GM18873 (cell line): ENCODE data around the gene LRRC28.
A peak's percentile ranks its signal among the peaks of the same experiment; 100 is the strongest.

ENCODE experiments used
- ATAC-seq: cut with Tn5 transposase; IDR thresholded peaks from one replicate; pipeline ENCODE4 v1.9.1; 2021; ENCODE audit warnings: mild to moderate bottlenecking, moderate library complexity, moderate number of reproducible peaks; ENCODE audit not compliant: unreplicated experiment, low FRiP score

Gene LRRC28

GRCh38 chr15:99411234-99411633, 160.0 kb downstream of the LRRC28 start:
- ATAC-seq: no peak

GRCh38 chr15:99412082-99412481, 160.8 kb downstream of the LRRC28 start:
- ATAC-seq: no peak

- no peak for ATAC-seq
Observed at GRCh38 chr15:99412626-99413025, 161.3 kb downstream of the LRRC28 start.

GRCh38 chr15:99413955-99414754, 162.9 kb downstream of the LRRC28 start:
- no peak for ATAC-seq

GRCh38 chr15:99414755-99415731, 163.8 kb downstream of the LRRC28 start:
- no peak for ATAC-seq

- no peak for ATAC-seq
Observed at GRCh38 chr15:99416191-99417188, 165.2 kb downstream of the LRRC28 start.

GRCh38 chr15:99421172-99421656, 169.9 kb downstream of the LRRC28 start:
- no peak for ATAC-seq

- no peak for ATAC-seq
Observed at GRCh38 chr15:99421758-99422157, 170.5 kb downstream of the LRRC28 start.

- no peak for ATAC-seq
Observed at GRCh38 chr15:99423186-99424130, 172.2 kb downstream of the LRRC28 start.

- no peak for ATAC-seq
Observed at GRCh38 chr15:99424131-99424571, 172.9 kb downstream of the LRRC28 start.

- ATAC-seq: peak; percentile 77
Observed at GRCh38 chr15:99424978-99425656, 173.8 kb downstream of the LRRC28 start.

GRCh38 chr15:99425657-99426301, 174.5 kb downstream of the LRRC28 start:
- no peak for ATAC-seq

- no peak for ATAC-seq
Observed at GRCh38 chr15:99426431-99427105, 175.3 kb downstream of the LRRC28 start.

- ATAC-seq: no peak
Observed at GRCh38 chr15:99427210-99427609, 175.9 kb downstream of the LRRC28 start.

GRCh38 chr15:99427668-99428361, 176.5 kb downstream of the LRRC28 start:
- ATAC-seq: no peak

- no peak for ATAC-seq
Observed at GRCh38 chr15:99429681-99430081, 178.4 kb downstream of the LRRC28 start.
